Measurements from ENCODE around the gene SMAD7. TPM values are rescaled to one million over a fixed set of nuclear protein-coding genes. Genes with fewer than 3 reads are reported as not detected.

SMAD7 gene
- total RNA-seq, 4 donors from 2014 or later, result 22.4 to 48.4 (median 29.3) TPM

DNA sequence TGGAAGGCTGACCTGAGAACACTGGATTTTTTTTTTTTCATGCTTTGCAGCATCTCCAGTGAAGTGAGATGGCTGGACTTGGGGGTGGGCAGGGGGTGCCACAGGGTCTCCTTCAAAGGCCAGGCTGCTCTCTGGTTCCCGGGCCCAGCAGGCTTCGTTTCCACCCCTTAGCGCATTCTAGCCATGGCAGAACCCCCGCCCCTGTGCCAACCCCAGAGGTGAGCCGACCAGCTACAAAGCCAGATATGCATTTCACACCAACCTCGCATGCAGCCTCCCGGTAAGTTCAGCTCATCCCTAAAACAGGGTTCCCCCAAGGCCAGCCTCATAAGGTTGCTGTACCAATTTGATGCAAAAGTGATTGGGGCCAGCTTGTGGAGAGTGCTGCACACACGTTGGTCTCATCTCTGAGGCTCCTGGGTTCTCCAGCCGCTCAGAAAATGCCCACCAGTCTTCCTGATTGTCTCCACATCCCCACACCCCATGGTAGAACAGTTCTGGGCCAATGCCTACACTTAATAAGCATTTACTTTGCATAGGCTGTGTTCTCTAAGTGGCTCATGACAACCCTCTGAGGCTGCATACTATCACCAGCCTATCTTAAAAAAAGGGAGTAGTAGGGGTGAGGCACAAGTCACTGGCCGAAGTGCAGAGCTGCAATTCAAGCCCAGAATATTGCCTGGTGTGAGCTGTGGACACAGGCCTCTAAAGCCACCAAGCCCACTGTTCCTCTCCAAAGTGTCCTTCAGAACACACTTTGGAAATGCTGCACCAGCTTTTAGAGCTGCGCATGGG, 23.3 kb downstream of the SMAD7 start:
- intact Hi-C loops (cut with DNase I; ENCODE audit: low total_unique reads), result no loop called here
- no peak for DNase-seq
- Histone ChIP-seq H3K36me3 (no peaks in the 10 kb centered on the region), H3K4me1 (peaks cover 7 to 66% of the 10 kb centered on the region in 2 donors), H3K4me3 (no peak overlapping the region), H3K9me3 (no peaks in the 10 kb centered on the region), H3K27ac (no peak overlapping the region), H3K27me3 (no peaks in the 10 kb centered on the region)
- TF ChIP-seq POLR2A (IDR thresholded peaks at IDR 0.05), result no peak
- TF ChIP-seq, protein P1, sequence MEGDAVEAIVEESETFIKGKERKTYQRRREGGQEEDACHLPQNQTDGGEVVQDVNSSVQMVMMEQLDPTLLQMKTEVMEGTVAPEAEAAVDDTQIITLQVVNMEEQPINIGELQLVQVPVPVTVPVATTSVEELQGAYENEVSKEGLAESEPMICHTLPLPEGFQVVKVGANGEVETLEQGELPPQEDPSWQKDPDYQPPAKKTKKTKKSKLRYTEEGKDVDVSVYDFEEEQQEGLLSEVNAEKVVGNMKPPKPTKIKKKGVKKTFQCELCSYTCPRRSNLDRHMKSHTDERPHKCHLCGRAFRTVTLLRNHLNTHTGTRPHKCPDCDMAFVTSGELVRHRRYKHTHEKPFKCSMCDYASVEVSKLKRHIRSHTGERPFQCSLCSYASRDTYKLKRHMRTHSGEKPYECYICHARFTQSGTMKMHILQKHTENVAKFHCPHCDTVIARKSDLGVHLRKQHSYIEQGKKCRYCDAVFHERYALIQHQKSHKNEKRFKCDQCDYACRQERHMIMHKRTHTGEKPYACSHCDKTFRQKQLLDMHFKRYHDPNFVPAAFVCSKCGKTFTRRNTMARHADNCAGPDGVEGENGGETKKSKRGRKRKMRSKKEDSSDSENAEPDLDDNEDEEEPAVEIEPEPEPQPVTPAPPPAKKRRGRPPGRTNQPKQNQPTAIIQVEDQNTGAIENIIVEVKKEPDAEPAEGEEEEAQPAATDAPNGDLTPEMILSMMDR (IDR thresholded peaks at IDR 0.05), result no peak

DNA sequence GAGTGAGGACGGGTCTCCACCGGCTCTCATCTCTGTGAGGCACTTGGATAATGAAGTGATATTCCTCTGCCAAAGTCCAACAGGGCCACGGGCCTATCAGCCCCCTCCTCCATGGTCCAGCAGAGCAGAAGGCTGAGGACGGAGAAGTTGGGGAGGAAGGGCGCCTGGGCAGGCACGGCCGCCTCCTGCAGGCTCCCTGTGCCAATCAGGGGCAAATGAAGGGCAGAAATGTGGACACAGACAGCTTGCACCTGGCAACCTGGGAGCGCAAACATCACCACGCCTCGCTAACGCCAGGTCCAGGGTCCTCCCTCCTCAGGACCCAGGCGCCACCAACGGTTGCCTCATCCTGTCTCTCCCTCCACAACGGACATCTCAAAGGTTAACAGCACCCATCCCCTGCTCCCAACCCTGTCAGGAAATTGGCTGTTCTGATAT, 24.3 kb downstream of the SMAD7 start:
- TF ChIP-seq POLR2A (IDR thresholded peaks at IDR 0.05), result no peak
- TF ChIP-seq, protein P1 (IDR thresholded peaks at IDR 0.05), result no peak
- DNase-seq, result no peak
- Histone ChIP-seq H3K27ac (peak overlapping the region; percentile 2 to 22), H3K4me1 (peaks cover 7 to 63% of the 10 kb centered on the region in 2 donors), H3K36me3 (no peaks in the 10 kb centered on the region), H3K27me3 (no peaks in the 10 kb centered on the region), H3K9me3 (no peaks in the 10 kb centered on the region), H3K4me3 (no peak overlapping the region)
- intact Hi-C loops (cut with DNase I; ENCODE audit: low total_unique reads), result no loop called here

DNA sequence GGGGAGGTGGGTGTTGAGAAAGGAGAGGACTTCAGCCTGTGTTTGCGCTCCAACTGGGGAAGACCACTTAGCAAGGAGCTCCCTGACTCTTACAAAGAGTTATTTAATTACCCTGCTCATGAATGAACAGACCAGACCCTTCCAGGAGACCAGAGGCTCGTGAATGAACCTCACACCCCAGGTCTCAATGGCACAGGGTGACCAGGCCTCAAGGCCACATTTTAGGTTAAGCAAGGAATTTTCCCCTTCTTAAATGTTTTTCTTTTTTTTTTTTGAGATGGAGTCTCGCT, 25.3 kb downstream of the SMAD7 start:
- H3K36me3 ChIP-seq, result no peaks in the 10 kb centered on the region
- intact Hi-C loops (cut with DNase I; ENCODE audit: low total_unique reads), result no loop called here
- H3K27ac ChIP-seq, result peak overlapping the region; percentile 75 to 79
- H3K9me3 ChIP-seq, result no peaks in the 10 kb centered on the region
- DNase-seq, result no peak
- no peak overlapping the region for H3K4me3 ChIP-seq
- H3K27me3 ChIP-seq, result no peaks in the 10 kb centered on the region
- peaks cover 7 to 59% of the 10 kb centered on the region in 2 donors for H3K4me1 ChIP-seq
- no peak for TF ChIP-seq POLR2A (IDR thresholded peaks at IDR 0.05)
- TF ChIP-seq, protein P1 (IDR thresholded peaks at IDR 0.05), result no peak

DNA sequence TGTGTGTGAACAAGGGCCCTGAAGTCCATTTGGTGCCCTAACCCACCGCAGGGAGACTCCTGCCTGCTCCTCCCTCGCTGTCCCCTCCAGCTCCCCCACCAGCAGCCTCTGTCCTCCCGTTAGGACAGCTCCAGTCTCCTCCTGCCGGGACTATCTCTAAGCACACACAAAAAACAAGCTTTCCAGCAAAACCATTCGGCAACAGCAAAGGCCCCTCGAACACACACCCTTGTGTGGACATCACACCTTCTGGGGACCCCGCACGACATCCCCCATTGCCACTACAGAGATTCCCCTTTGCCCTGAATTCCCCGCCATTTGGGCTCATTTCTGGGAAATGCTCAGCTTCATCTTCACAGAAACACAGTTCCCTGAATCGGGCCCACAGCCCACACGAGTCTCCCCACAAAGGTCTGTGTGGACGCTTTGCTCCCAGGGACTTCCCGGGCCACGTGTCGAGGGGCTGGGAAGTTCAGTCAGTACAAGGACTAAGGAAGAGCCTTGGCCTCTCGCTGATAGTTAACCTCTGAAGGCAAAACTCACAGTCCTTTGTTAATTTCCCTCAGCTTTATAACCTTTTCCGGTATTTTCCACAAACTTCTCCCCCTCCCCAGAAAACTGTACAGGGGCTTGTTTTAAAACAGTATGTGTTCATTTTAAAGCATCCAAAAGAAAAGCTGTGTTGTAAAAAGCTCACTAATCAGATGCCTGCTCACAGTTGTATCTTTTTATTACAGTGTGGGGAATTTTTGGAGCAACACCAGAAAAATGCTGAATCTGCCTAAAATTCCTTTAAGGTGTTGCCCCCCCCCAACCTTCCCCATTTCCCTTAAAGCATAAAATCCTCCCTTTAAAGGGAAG, 25.9 kb downstream of the SMAD7 start:
- Histone ChIP-seq H3K4me3 (no peak overlapping the region), H3K36me3 (no peaks in the 10 kb centered on the region), H3K9me3 (no peaks in the 10 kb centered on the region), H3K4me1 (peaks cover 7 to 53% of the 10 kb centered on the region in 2 donors), H3K27ac (peak overlapping the region; percentile 75 to 79), H3K27me3 (no peaks in the 10 kb centered on the region)
- no peak for TF ChIP-seq POLR2A (IDR thresholded peaks at IDR 0.05)
- TF ChIP-seq, protein P1 (IDR thresholded peaks at IDR 0.05), result no peak
- intact Hi-C loops (cut with DNase I; ENCODE audit: low total_unique reads), result no loop called here
- DNase-seq, result no peak
